IMR-90 (cell line): ENCODE measurements around the gene EIF6. TPM values are rescaled to one million over a fixed set of nuclear protein-coding genes. Genes with fewer than 3 reads are reported as not detected.

Source experiments
- ATAC-seq: fragments of 200-7000 bp; cut with Tn5 transposase; 2 replicates; pipeline ENCODE4 v1.9.1; 2020; ENCODE audit warnings: low read depth, mild to moderate bottlenecking, moderate library complexity
- BruUV-seq: library from RNA; stranded (reverse); fragments of 400-500 nt; replicated peaks from 2 replicates; lab custom pipeline; 2021; lab: Mats Ljungman, UMichigan
- CTCF ChIA-PET: fragments of 300-600 bp; formaldehyde crosslinking; extraction: SDS; loops from one replicate; lab custom pipeline; 2021; ENCODE audit warnings: antibody characterized with exemption; lab: Yijun Ruan, JAX
- POLR2A ChIA-PET: fragments of 300-600 bp; sonication (Branson Sonifier 250); formaldehyde crosslinking; loops from one replicate; lab custom pipeline; 2022; ENCODE audit warnings: antibody characterized with exemption; ENCODE audit not compliant: unreplicated experiment; lab: Charles Lee
- DNase-seq: peaks from one replicate; pipeline ENCODE4 v3.0.0; 2013
- H2AFZ ChIP-seq: replicated peaks from 2 replicates; pipeline ENCODE3; 2013; ENCODE audit warnings: low read length, mild to moderate bottlenecking; ENCODE audit not compliant: poor library complexity
- H2AK5ac ChIP-seq: 2 replicates; pipeline ENCODE4 v1.6.1; 2013; ENCODE audit warnings: low read depth, low read length, inconsistent platforms
- H2AK9ac ChIP-seq: replicated peaks from 2 replicates; pipeline ENCODE3; 2013; ENCODE audit warnings: mild to moderate bottlenecking, low read depth, low read length, moderate library complexity; ENCODE audit not compliant: poor library complexity
- H2BK120ac ChIP-seq: 2 replicates; pipeline ENCODE4 v1.6.1; 2013; ENCODE audit warnings: low read depth, low read length, inconsistent platforms
- H2BK15ac ChIP-seq: 3 replicates; pipeline ENCODE4 v1.6.1; 2013; ENCODE audit warnings: low read depth, low read length, inconsistent platforms
- H2BK20ac ChIP-seq: 2 replicates; pipeline ENCODE4 v1.6.1; 2013; ENCODE audit warnings: low read depth, mild to moderate bottlenecking, inconsistent platforms, low read length, moderate library complexity
- H2BK5ac ChIP-seq: 2 replicates; pipeline ENCODE4 v1.6.1; 2013; ENCODE audit warnings: mild to moderate bottlenecking, low read depth, low read length, inconsistent platforms; ENCODE audit not compliant: poor library complexity, severe bottlenecking
- H3K14ac ChIP-seq: replicated peaks from 2 replicates; pipeline ENCODE4 v1.6.1; 2013; ENCODE audit warnings: low read depth, low read length, inconsistent platforms
- H3K18ac ChIP-seq: 2 replicates; pipeline ENCODE4 v1.6.1; 2013; ENCODE audit warnings: low read depth, low read length, control low read depth
- H3K23ac ChIP-seq: 2 replicates; pipeline ENCODE4 v1.6.1; 2013; ENCODE audit warnings: low read depth, low read length, inconsistent platforms
- H3K27ac ChIP-seq: 2 replicates; pipeline ENCODE4 v1.5.1; 2013; ENCODE audit warnings: mild to moderate bottlenecking, control low read depth, low read length; ENCODE audit not compliant: insufficient read depth
- H3K27me3 ChIP-seq: 2 replicates; pipeline ENCODE4 v1.6.1; 2013; ENCODE audit warnings: low read length; ENCODE audit not compliant: control insufficient read depth, insufficient read depth
- H3K36me3 ChIP-seq: 2 replicates; pipeline ENCODE4 v1.6.1; 2013; ENCODE audit warnings: low read length, mixed read lengths; ENCODE audit not compliant: control insufficient read depth, insufficient read depth
- H3K4ac ChIP-seq: 2 replicates; pipeline ENCODE4 v1.6.1; 2013; ENCODE audit warnings: low read depth, low read length, inconsistent platforms
- H3K4me1 ChIP-seq: 2 replicates; pipeline ENCODE4 v1.6.1; 2013; ENCODE audit warnings: low read length, mixed read lengths; ENCODE audit not compliant: control insufficient read depth, insufficient read depth
- H3K4me2 ChIP-seq: 2 replicates; pipeline ENCODE4 v1.6.1; 2013; ENCODE audit warnings: low read depth, mild to moderate bottlenecking, control low read depth, low read length, moderate library complexity
- H3K4me3 ChIP-seq: 2 replicates; pipeline ENCODE4 v1.5.1; 2013; ENCODE audit warnings: low read depth, mild to moderate bottlenecking, control low read depth, low read length, moderate library complexity; ENCODE audit not compliant: insufficient read depth
- H3K56ac ChIP-seq: 2 replicates; pipeline ENCODE4 v1.6.1; 2013; ENCODE audit warnings: low read length, inconsistent platforms; ENCODE audit not compliant: insufficient read depth; ENCODE audit errors: extremely low read depth
- H3K79me1 ChIP-seq, 2 experiments: 2 replicates each; pipeline ENCODE4 v1.6.1; 2013; ENCODE audit warnings: low read length in 2 of 2, inconsistent platforms in 1 of 2, low read depth in 1 of 2
- H3K9ac ChIP-seq: 2 replicates; pipeline ENCODE4 v1.6.1; 2013; ENCODE audit warnings: low read depth, low read length, control low read depth
- H3K9me1 ChIP-seq: 2 replicates; pipeline ENCODE4 v1.6.1; 2013; ENCODE audit warnings: low read length, inconsistent platforms; ENCODE audit not compliant: insufficient read depth
- H3K9me3 ChIP-seq: 2 replicates; pipeline ENCODE4 v1.6.1; 2013; ENCODE audit warnings: low read length; ENCODE audit not compliant: control insufficient read depth, insufficient read depth
- H4K20me1 ChIP-seq: 2 replicates; pipeline ENCODE4 v1.6.1; 2013; ENCODE audit warnings: low read length, inconsistent platforms; ENCODE audit not compliant: insufficient read depth
- H4K5ac ChIP-seq: 2 replicates; pipeline ENCODE4 v1.6.1; 2013; ENCODE audit warnings: mild to moderate bottlenecking, low read depth, low read length, control low read depth
- H4K8ac ChIP-seq, 2 experiments: 2 replicates each; pipeline ENCODE4 v1.6.1; 2013; ENCODE audit warnings: low read depth in 2 of 2, low read length in 2 of 2, control low read depth in 1 of 2, inconsistent platforms in 1 of 2
- H4K91ac ChIP-seq: 2 replicates; pipeline ENCODE4 v1.6.1; 2013; ENCODE audit warnings: low read depth, low read length, inconsistent platforms; ENCODE audit not compliant: insufficient read depth
- BHLHE40 ChIP-seq: fragments of 150-350 bp; IDR thresholded peaks from 2 replicates; pipeline ENCODE4 v1.6.1; 2016; ENCODE audit warnings: mild to moderate bottlenecking, low read depth, low read length
- CEBPB ChIP-seq: IDR thresholded peaks from 2 replicates; pipeline ENCODE4 v1.6.1; 2012; ENCODE audit warnings: low read depth, low read length, improper control_type of control experiment
- CHD1 ChIP-seq: IDR thresholded peaks from 2 replicates; pipeline ENCODE4 v1.6.1; 2012; ENCODE audit warnings: low read depth, low read length, improper control_type of control experiment
- FOS ChIP-seq: fragments of 150-350 bp; IDR thresholded peaks from 2 replicates; pipeline ENCODE4 v1.6.1; 2016; ENCODE audit warnings: low read depth, low read length
- MAZ ChIP-seq: IDR thresholded peaks from 2 replicates; pipeline ENCODE4 v1.6.1; 2012; ENCODE audit warnings: low read depth, mild to moderate bottlenecking, low read length, improper control_type of control experiment, moderate library complexity, borderline replicate concordance
- NFE2L2 ChIP-seq: fragments of 150-350 bp; IDR thresholded peaks from 2 replicates; pipeline ENCODE4 v1.6.1; 2016; ENCODE audit warnings: low read depth, mild to moderate bottlenecking, low read length
- POLR2A ChIP-seq: IDR thresholded peaks from 2 replicates; pipeline ENCODE4 v1.6.1; 2012; ENCODE audit warnings: mild to moderate bottlenecking, low read depth, low read length
- RAD21 ChIP-seq: IDR thresholded peaks from 2 replicates; pipeline ENCODE4 v1.6.1; 2012; ENCODE audit warnings: low read length, improper control_type of control experiment
- RCOR1 ChIP-seq: IDR thresholded peaks from 2 replicates; pipeline ENCODE4 v1.6.1; 2012; ENCODE audit warnings: mild to moderate bottlenecking, low read length, improper control_type of control experiment; ENCODE audit not compliant: insufficient replicate concordance
- SMC3 ChIP-seq: fragments of 150-350 bp; IDR thresholded peaks from 2 replicates; pipeline ENCODE4 v1.6.1; 2016; ENCODE audit warnings: low read depth, mild to moderate bottlenecking, antibody characterized with exemption, low read length, moderate library complexity
- WGBS, 2 experiments: methylation state at CpG; one replicate each; pipeline versions ENCODE4 v1.1.5 to v1.1.7; 2013; ENCODE audit warnings: missing lambda C conversion rate in 2 of 2; ENCODE audit not compliant: insufficient read length in 1 of 2; ENCODE audit errors: extremely low coverage in 2 of 2; 5-methylcytosine and 5-hydroxymethylcytosine counted together
- dilution Hi-C: fragments of 300-500 bp; cut with HindIII; formaldehyde crosslinking; loops from one replicate; pipeline ENCODE4 v1.14.3; 2018; ENCODE audit warnings: low sequenced_read_pairs; ENCODE audit not compliant: unreplicated experiment
- in situ Hi-C: fragments of 300-500 bp; cut with MboI; formaldehyde crosslinking; loops from 3 replicates; pipeline ENCODE4 v1.14.3; 2019; ENCODE audit warnings: low sequenced_read_pairs, inconsistent platforms, mixed read lengths
- intact Hi-C: fragments of 100-400 bp; cut with micrococcal nuclease; formaldehyde crosslinking; loops from 2 replicates; pipeline ENCODE4 v1.10.0; 2022
- polyA plus RNA-seq, 3 experiments: library from polyadenylated mRNA; depleted of rRNA; stranded (reverse); fragments of >200 nt; gene quantifications; 2 replicates each; pipeline ENCODE4 v1.2.3, GENCODE V29; 2012; ENCODE audit warnings: low replicate concordance in 1 of 3
- total RNA-seq: library from RNA; depleted of rRNA; stranded (reverse); fragments of >200 nt; gene quantifications from 2 replicates; pipeline ENCODE4 v1.2.3, GENCODE V29; 2012
- TF ChIP-seq, protein P1 (sequence below): conservative IDR thresholded peaks from 2 replicates; pipeline ENCODE4 v1.5.1; 2012; ENCODE audit warnings: mild to moderate bottlenecking, low read depth, low read length, improper control_type of control experiment
- TF ChIP-seq, protein P2 (sequence below): fragments of 150-350 bp; IDR thresholded peaks from 2 replicates; pipeline ENCODE4 v1.6.1; 2017; ENCODE audit warnings: mild to moderate bottlenecking, antibody characterized with exemption, low read length, low read depth
- TF ChIP-seq, protein P3 (sequence below): fragments of 150-350 bp; IDR thresholded peaks from 2 replicates; pipeline ENCODE4 v1.6.1; 2016; ENCODE audit warnings: low read depth, mild to moderate bottlenecking, low read length, moderate library complexity, borderline replicate concordance

EIF6 gene
- total and polyA plus RNA-seq, 2 of the 4 experiments (the other 2 are of a cell fraction): 215 to 227 TPM

GRCh38 chr20:35327074-35327976 lies 42.8 kb upstream of the EIF6 start:
- H2AFZ ChIP-seq: no peak overlapping the region
- peak overlapping the region; percentile 17 for H2BK5ac ChIP-seq
- intact Hi-C loops (no loop called here), dilution Hi-C loops (no loop called here), in situ Hi-C loops (no loop called here)
- H4K8ac ChIP-seq: peak overlapping the region in 1 of 2 experiments; percentile 62; a peak in 2 of 4 replicates
- peak overlapping the region; percentile 71 for H2AK5ac ChIP-seq
- H2BK15ac ChIP-seq: peak overlapping the region; percentile 39; the same call in 1 of the 3 replicates
- peak overlapping the region; percentile 53 for H4K5ac ChIP-seq
- 0 out of 2 replicates have a peak, but pooled peaks cover 2% of the 10 kb centered on the region for H3K36me3 ChIP-seq
- H3K27me3 ChIP-seq: no peaks in the 10 kb centered on the region
- peak overlapping the region; percentile 58; the same call in 1 of the 2 replicates for H3K18ac ChIP-seq
- peaks cover 0 to 27% of the 10 kb centered on the region in 2 experiments; a peak in 2 of 4 replicates for H3K79me1 ChIP-seq
- peak overlapping the region; percentile 61 for H3K4ac ChIP-seq
- BruUV-seq: no TSS peak
- H3K23ac ChIP-seq: peak overlapping the region; percentile 5; the same call in 1 of the 2 replicates
- peak; percentile 69 for ATAC-seq
- no peak overlapping the region for H3K4me3 ChIP-seq
- no peaks in the 10 kb centered on the region for H4K20me1 ChIP-seq
- peaks cover 19% of the 10 kb centered on the region for H3K9me1 ChIP-seq
- H3K27ac ChIP-seq: peak overlapping the region; percentile 28
- peak overlapping the region; percentile 63; the same call in 1 of the 2 replicates for H4K91ac ChIP-seq
- WGBS, 2 experiments: no CpG with 5 or more reads among the region's 4 CpGs
- H3K14ac ChIP-seq: peak overlapping the region; percentile 61
- ChIA-PET POLR2A (no interaction called here), CTCF (interaction anchor here (0.5 kb wide), 1 partner anchor 112 kb away, joined by 4 read pairs; no protein-coding TSS in a partner anchor)
- no peak overlapping the region for H2AK9ac ChIP-seq
- no peaks in the 10 kb centered on the region for H3K9me3 ChIP-seq
- peak overlapping the region; percentile 67 for H2BK120ac ChIP-seq
- H3K4me1 ChIP-seq: peaks cover 14% of the 10 kb centered on the region
- H2BK20ac ChIP-seq: peak overlapping the region; percentile 87
- H3K4me2 ChIP-seq: no peak overlapping the region
- peak overlapping the region; percentile 5; the same call in 1 of the 2 replicates for H3K56ac ChIP-seq
- no peak overlapping the region for H3K9ac ChIP-seq
- peak; percentile 46 for DNase-seq
- TF ChIP-seq NFE2L2 (no peak), CEBPB (no peak), POLR2A (no peak), SMC3 (no peak), RCOR1 (no peak), CHD1 (no peak), MAZ (no peak), RAD21 (no peak), FOS (no peak), BHLHE40 (no peak)
- TF ChIP-seq, protein P1, sequence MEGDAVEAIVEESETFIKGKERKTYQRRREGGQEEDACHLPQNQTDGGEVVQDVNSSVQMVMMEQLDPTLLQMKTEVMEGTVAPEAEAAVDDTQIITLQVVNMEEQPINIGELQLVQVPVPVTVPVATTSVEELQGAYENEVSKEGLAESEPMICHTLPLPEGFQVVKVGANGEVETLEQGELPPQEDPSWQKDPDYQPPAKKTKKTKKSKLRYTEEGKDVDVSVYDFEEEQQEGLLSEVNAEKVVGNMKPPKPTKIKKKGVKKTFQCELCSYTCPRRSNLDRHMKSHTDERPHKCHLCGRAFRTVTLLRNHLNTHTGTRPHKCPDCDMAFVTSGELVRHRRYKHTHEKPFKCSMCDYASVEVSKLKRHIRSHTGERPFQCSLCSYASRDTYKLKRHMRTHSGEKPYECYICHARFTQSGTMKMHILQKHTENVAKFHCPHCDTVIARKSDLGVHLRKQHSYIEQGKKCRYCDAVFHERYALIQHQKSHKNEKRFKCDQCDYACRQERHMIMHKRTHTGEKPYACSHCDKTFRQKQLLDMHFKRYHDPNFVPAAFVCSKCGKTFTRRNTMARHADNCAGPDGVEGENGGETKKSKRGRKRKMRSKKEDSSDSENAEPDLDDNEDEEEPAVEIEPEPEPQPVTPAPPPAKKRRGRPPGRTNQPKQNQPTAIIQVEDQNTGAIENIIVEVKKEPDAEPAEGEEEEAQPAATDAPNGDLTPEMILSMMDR: no peak
- TF ChIP-seq, protein P2, sequence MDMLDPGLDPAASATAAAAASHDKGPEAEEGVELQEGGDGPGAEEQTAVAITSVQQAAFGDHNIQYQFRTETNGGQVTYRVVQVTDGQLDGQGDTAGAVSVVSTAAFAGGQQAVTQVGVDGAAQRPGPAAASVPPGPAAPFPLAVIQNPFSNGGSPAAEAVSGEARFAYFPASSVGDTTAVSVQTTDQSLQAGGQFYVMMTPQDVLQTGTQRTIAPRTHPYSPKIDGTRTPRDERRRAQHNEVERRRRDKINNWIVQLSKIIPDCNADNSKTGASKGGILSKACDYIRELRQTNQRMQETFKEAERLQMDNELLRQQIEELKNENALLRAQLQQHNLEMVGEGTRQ: no peak
- TF ChIP-seq, protein P3, sequence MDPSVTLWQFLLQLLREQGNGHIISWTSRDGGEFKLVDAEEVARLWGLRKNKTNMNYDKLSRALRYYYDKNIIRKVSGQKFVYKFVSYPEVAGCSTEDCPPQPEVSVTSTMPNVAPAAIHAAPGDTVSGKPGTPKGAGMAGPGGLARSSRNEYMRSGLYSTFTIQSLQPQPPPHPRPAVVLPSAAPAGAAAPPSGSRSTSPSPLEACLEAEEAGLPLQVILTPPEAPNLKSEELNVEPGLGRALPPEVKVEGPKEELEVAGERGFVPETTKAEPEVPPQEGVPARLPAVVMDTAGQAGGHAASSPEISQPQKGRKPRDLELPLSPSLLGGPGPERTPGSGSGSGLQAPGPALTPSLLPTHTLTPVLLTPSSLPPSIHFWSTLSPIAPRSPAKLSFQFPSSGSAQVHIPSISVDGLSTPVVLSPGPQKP: no peak
